Upper lobe of left lung (tissue), 6 donors: Measurements from ENCODE around the gene SERPINH1. TPM values are rescaled to one million over a fixed set of nuclear protein-coding genes. Genes with fewer than 3 reads are reported as not detected.

Experiments
- ATAC-seq, 2 donors: fragments of 200-7000 bp; cut with Tn5 transposase; one replicate each; pipeline ENCODE4 v1.9.1; 2022; ENCODE audit warnings: mild to moderate bottlenecking in 2 of 2, moderate library complexity in 2 of 2; ENCODE audit not compliant: low FRiP score in 2 of 2
- DNase-seq, 2 donors: peaks; one replicate each; pipeline ENCODE4 v3.0.0-alpha.2; 2019 to 2020
- H3K27ac ChIP-seq, 4 donors: fragments of 200-600 bp; sonication (generic); one replicate each; pipeline ENCODE4 v1.5.1; 2016 to 2019
- H3K27me3 ChIP-seq, 4 donors: fragments of 200-600 bp; sonication (generic); one replicate each; pipeline ENCODE4 v1.5.1; 2017 to 2019
- H3K36me3 ChIP-seq, 4 donors: fragments of 200-600 bp; sonication (generic); one replicate each; pipeline ENCODE4 v1.5.1; 2016 to 2019
- H3K4me1 ChIP-seq, 4 donors: fragments of 200-600 bp; sonication (generic); one replicate each; pipeline ENCODE4 v1.5.1; 2018 to 2019
- H3K4me3 ChIP-seq, 4 donors: fragments of 200-600 bp; sonication (generic); one replicate each; pipeline ENCODE4 v1.5.1; 2017 to 2019; ENCODE audit warnings: mild to moderate bottlenecking in 2 of 4, moderate library complexity in 1 of 4
- H3K9me3 ChIP-seq, 4 donors: fragments of 200-600 bp; sonication (generic); one replicate each; pipeline ENCODE4 v1.5.1; 2018 to 2019
- EP300 ChIP-seq, 4 donors: sonication (generic); formaldehyde crosslinking; IDR thresholded peaks; one replicate each; pipeline ENCODE4 v1.5.1; 2017; ENCODE audit warnings: antibody characterized with exemption in 4 of 4, control low read depth in 2 of 4
- POLR2A ChIP-seq, 4 donors: fragments of 450-650 bp; IDR thresholded peaks; one replicate each; pipeline ENCODE4 v1.5.1; 2016 to 2017; ENCODE audit warnings: antibody characterized with exemption in 4 of 4, mild to moderate bottlenecking in 2 of 4
- POLR2AphosphoS5 ChIP-seq, 2 donors: sonication (generic); formaldehyde crosslinking; IDR thresholded peaks; one replicate each; pipeline ENCODE4 v1.5.1; 2017; ENCODE audit warnings: antibody characterized with exemption in 2 of 2
- WGBS, 2 donors: methylation state at CpG; one replicate each; pipeline ENCODE4 v1.1.5; 2017 to 2018; 5-methylcytosine and 5-hydroxymethylcytosine counted together
- total RNA-seq, 6 donors: library from RNA; depleted of rRNA in 4 of 6; stranded (reverse); fragments of >200 nt in 4 of 6; gene quantifications; one replicate each; pipeline versions ENCODE4 v1.1.0 to v1.2.1, GENCODE V29; 2016 to 2021
- TF ChIP-seq, protein P1 (sequence below), 6 experiments: fragments of 450-650 bp in 4 of 6; fragments of 200-600 bp in 2 of 6; sonication (generic) in 2 of 6; IDR thresholded peaks; one replicate each; pipeline ENCODE4 v1.5.1; 2016 to 2019; ENCODE audit warnings: antibody characterized with exemption in 6 of 6
- donor health status: DM: no; HTN: no; CAD: no; lungs with moderate emphysema.
- donor health status: DM: no; HTN: yes; CAD: no; lungs with severe emphysema.

Gene SERPINH1
- total RNA-seq, 6 donors from 2014 or later = 95.9 to 266 (median 145) TPM

DNA sequence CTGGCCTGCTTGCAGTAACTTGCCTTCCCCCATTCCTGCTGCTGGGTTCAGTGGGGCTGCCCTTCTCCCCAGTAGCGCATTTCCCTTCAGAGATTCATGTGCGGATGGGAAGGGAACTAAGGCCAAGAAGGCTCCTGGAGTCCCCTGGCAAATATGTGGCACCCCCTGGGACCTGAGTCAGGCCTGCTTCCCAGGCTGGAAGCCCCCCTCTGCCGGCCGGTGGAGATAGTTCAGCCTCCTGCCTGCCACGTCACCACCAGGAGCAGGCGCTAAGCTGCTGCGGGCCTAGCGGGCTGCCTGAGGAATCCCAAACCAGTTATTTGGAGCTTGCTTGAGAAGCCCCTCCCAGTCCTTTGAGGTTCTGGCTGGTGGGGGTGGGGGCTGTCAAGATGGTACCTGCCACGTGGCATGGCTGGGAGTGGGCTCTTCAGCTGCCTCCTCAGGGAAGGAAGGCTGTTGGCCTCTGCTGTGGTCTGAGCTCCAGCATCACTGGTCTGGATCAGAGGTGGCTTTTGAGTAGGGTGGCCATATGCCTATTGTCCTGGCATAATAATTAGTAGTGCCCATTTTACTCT, 2.0 kb downstream of the SERPINH1 start:
- H3K27ac ChIP-seq = peak overlapping the region; percentile 98 to 100 (median 98)
- DNase-seq (peak; percentile 66 to 72), ATAC-seq (peak in 1 of 2 donors; percentile 45)
- no peaks in the 10 kb centered on the region for H3K27me3 ChIP-seq
- H3K36me3 ChIP-seq = peaks cover 15 to 39% (median 32%) of the 10 kb centered on the region in 4 donors
- peak overlapping the region; percentile 73 to 93 (median 82) for H3K4me3 ChIP-seq
- peaks cover 59 to 87% (median 73%) of the 10 kb centered on the region in 4 donors for H3K4me1 ChIP-seq
- no peaks in the 10 kb centered on the region for H3K9me3 ChIP-seq
- WGBS, 2 donors = 37 to 47% methylated on average over 3 to 9 of the region's 9 CpGs
- peak; percentile 7 to 40 for TF ChIP-seq POLR2AphosphoS5 (IDR thresholded peaks at IDR 0.05)
- TF ChIP-seq POLR2A (IDR thresholded peaks at IDR 0.05) = no peak
- TF ChIP-seq, protein P1, sequence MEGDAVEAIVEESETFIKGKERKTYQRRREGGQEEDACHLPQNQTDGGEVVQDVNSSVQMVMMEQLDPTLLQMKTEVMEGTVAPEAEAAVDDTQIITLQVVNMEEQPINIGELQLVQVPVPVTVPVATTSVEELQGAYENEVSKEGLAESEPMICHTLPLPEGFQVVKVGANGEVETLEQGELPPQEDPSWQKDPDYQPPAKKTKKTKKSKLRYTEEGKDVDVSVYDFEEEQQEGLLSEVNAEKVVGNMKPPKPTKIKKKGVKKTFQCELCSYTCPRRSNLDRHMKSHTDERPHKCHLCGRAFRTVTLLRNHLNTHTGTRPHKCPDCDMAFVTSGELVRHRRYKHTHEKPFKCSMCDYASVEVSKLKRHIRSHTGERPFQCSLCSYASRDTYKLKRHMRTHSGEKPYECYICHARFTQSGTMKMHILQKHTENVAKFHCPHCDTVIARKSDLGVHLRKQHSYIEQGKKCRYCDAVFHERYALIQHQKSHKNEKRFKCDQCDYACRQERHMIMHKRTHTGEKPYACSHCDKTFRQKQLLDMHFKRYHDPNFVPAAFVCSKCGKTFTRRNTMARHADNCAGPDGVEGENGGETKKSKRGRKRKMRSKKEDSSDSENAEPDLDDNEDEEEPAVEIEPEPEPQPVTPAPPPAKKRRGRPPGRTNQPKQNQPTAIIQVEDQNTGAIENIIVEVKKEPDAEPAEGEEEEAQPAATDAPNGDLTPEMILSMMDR (IDR thresholded peaks at IDR 0.05) = peak; percentile 35 to 79 (median 54)

- Histone ChIP-seq H3K36me3 (peaks cover 27 to 51% (median 44%) of the 10 kb centered on the region in 4 donors), H3K27me3 (no peaks in the 10 kb centered on the region), H3K27ac (peak overlapping the region; percentile 98 to 100 (median 98)), H3K4me1 (peaks cover 53 to 84% (median 65%) of the 10 kb centered on the region in 4 donors), H3K9me3 (no peaks in the 10 kb centered on the region), H3K4me3 (peak overlapping the region in 1 of 4 donors; percentile 88)
- 45 to 51% methylated on average over 4 to 5 of the region's 5 CpGs for WGBS, 2 donors
- no peak for TF ChIP-seq POLR2A (IDR thresholded peaks at IDR 0.05)
- peak in 1 of 2 donors; percentile 13 for TF ChIP-seq POLR2AphosphoS5 (IDR thresholded peaks at IDR 0.05)
- TF ChIP-seq EP300 (IDR thresholded peaks at IDR 0.05) = no peak
- ATAC-seq (peak in 1 of 2 donors; percentile 34), DNase-seq (peak in 1 of 2 donors; percentile 44)
Measured at GRCh38 chr11:75565221-75565814, 3.3 kb downstream of the SERPINH1 start.

GRCh38 chr11:75565916-75566762, 4.1 kb downstream of the SERPINH1 start:
- TF ChIP-seq, protein P1 (IDR thresholded peaks at IDR 0.05) = no peak
- TF ChIP-seq EP300 (IDR thresholded peaks at IDR 0.05) = no peak
- TF ChIP-seq POLR2A (IDR thresholded peaks at IDR 0.05) = no peak
- TF ChIP-seq POLR2AphosphoS5 (IDR thresholded peaks at IDR 0.05) = no peak
- Histone ChIP-seq H3K36me3 (peaks cover 29 to 60% (median 51%) of the 10 kb centered on the region in 4 donors), H3K4me1 (peaks cover 45 to 85% (median 67%) of the 10 kb centered on the region in 4 donors), H3K9me3 (no peaks in the 10 kb centered on the region), H3K27ac (peak overlapping the region; percentile 98 to 100 (median 98)), H3K27me3 (no peaks in the 10 kb centered on the region), H3K4me3 (peak overlapping the region in 1 of 4 donors; percentile 11)
- WGBS, 2 donors = 61 to 85% methylated on average over 3 to 43 of the region's 43 CpGs
- DNase-seq = peak in 1 of 2 donors; percentile 82
- no peak for ATAC-seq

- Histone ChIP-seq H3K9me3 (no peaks in the 10 kb centered on the region), H3K36me3 (peaks cover 30 to 66% (median 58%) of the 10 kb centered on the region in 4 donors), H3K4me3 (no peak overlapping the region), H3K27ac (peak overlapping the region in 1 of 4 donors; percentile 98), H3K4me1 (peaks cover 39 to 79% (median 64%) of the 10 kb centered on the region in 4 donors), H3K27me3 (no peaks in the 10 kb centered on the region)
- TF ChIP-seq POLR2A (IDR thresholded peaks at IDR 0.05) (no peak), EP300 (IDR thresholded peaks at IDR 0.05) (no peak), POLR2AphosphoS5 (IDR thresholded peaks at IDR 0.05) (no peak)
- TF ChIP-seq, protein P1 (IDR thresholded peaks at IDR 0.05) = no peak
- WGBS, 2 donors = 94 to 96% methylated on average over 19 to 34 of the region's 34 CpGs
- ATAC-seq (no peak), DNase-seq (peak in 1 of 2 donors; percentile 79)
Measured at GRCh38 chr11:75566763-75567279, 4.8 kb downstream of the SERPINH1 start.
